Breast epithelium (tissue), 4 donors: ENCODE data around the gene GDA. TPM values are rescaled to one million over a fixed set of nuclear protein-coding genes. Genes with fewer than 3 reads are reported as not detected.

Source experiments
- DNase-seq, 2 donors: peaks; one replicate each; pipeline ENCODE4 v3.0.0-alpha.2; 2019; ENCODE audit warnings: low spot score in 2 of 2
- H3K27ac ChIP-seq, 2 donors: fragments of 200-600 bp; sonication (generic) in 1 of 2; one replicate each; pipeline ENCODE4 v1.5.1; 2016 to 2019; ENCODE audit warnings: mild to moderate bottlenecking in 1 of 2
- H3K27me3 ChIP-seq, 2 donors: fragments of 200-600 bp; sonication (generic) in 1 of 2; one replicate each; pipeline versions ENCODE4 v1.5.1 to v1.6.0; 2017 to 2019; ENCODE audit warnings: control low read depth in 1 of 2, mild to moderate bottlenecking in 1 of 2
- H3K36me3 ChIP-seq: fragments of 200-600 bp; one replicate; pipeline ENCODE4 v1.5.1; 2019
- H3K4me1 ChIP-seq, 2 donors: fragments of 200-600 bp; sonication (generic); one replicate each; pipeline ENCODE4 v1.5.1; 2016 to 2019; ENCODE audit warnings: control low read depth in 1 of 2
- H3K4me3 ChIP-seq, 3 donors: fragments of 200-600 bp; sonication (generic); 1 replicate in 2 of 3; 2 replicates in 1 of 3; pipeline ENCODE4 v1.5.1; 2016 to 2019; ENCODE audit warnings: mild to moderate bottlenecking in 3 of 3, moderate library complexity in 2 of 3
- H3K9me3 ChIP-seq, 2 donors: fragments of 200-600 bp; sonication (generic) in 1 of 2; one replicate each; pipeline ENCODE4 v1.5.1; 2016 to 2019; ENCODE audit warnings: control low read depth in 1 of 2
- CTCF ChIP-seq, 3 donors: fragments of 450-650 bp; IDR thresholded peaks; one replicate each; pipeline ENCODE4 v1.5.1; 2016 to 2017; ENCODE audit warnings: antibody characterized with exemption in 3 of 3, mild to moderate bottlenecking in 3 of 3, moderate library complexity in 3 of 3
- POLR2A ChIP-seq: fragments of 450-650 bp; IDR thresholded peaks from one replicate; pipeline ENCODE4 v1.6.1; 2016; ENCODE audit warnings: antibody characterized with exemption, mild to moderate bottlenecking, moderate library complexity
- POLR2AphosphoS5 ChIP-seq, 3 donors: sonication (generic); formaldehyde crosslinking; IDR thresholded peaks; one replicate each; pipeline ENCODE4 v1.6.1; 2017; ENCODE audit warnings: antibody characterized with exemption in 3 of 3
- intact Hi-C: fragments of 100-400 bp; cut with DNase I; formaldehyde crosslinking; loops from one replicate; pipeline ENCODE4 v1.15.1; 2023; ENCODE audit warnings: low total_unique reads
- total RNA-seq, 3 donors: library from RNA; depleted of rRNA; stranded (reverse); fragments of >200 nt; gene quantifications; one replicate each; pipeline ENCODE4 v1.1.0, GENCODE V29; 2016

Gene GDA
- total RNA-seq, 3 donors from 2014 or later = 1.3 to 3.0 TPM; not detected in 1

- Histone ChIP-seq H3K27me3 (no peaks in the 10 kb centered on the region), H3K27ac (no peak overlapping the region), H3K9me3 (no peaks in the 10 kb centered on the region), H3K4me3 (no peak overlapping the region), H3K4me1 (no peaks in the 10 kb centered on the region), H3K36me3 (no peaks in the 10 kb centered on the region)
- no peak for DNase-seq
- intact Hi-C loops = no loop called here
- TF ChIP-seq POLR2A (no peak), CTCF (IDR thresholded peaks at IDR 0.05) (no peak), POLR2AphosphoS5 (IDR thresholded peaks at IDR 0.05) (no peak)
Measured at GRCh38 chr9:72203205-72203803, 54.1 kb downstream of the GDA start.

- intact Hi-C loops = no loop called here
- no peak for TF ChIP-seq CTCF (IDR thresholded peaks at IDR 0.05)
- TF ChIP-seq POLR2AphosphoS5 (IDR thresholded peaks at IDR 0.05) = no peak
- TF ChIP-seq POLR2A = no peak
- Histone ChIP-seq H3K27me3 (no peaks in the 10 kb centered on the region), H3K9me3 (no peaks in the 10 kb centered on the region), H3K27ac (no peak overlapping the region), H3K4me1 (no peaks in the 10 kb centered on the region), H3K4me3 (no peak overlapping the region), H3K36me3 (no peaks in the 10 kb centered on the region)
- DNase-seq = no peak
Measured at GRCh38 chr9:72204062-72204461, 54.8 kb downstream of the GDA start.

GRCh38 chr9:72205513-72205912 lies 56.3 kb downstream of the GDA start:
- Histone ChIP-seq H3K27me3 (no peaks in the 10 kb centered on the region), H3K27ac (no peak overlapping the region), H3K36me3 (no peaks in the 10 kb centered on the region), H3K4me3 (no peak overlapping the region), H3K4me1 (no peaks in the 10 kb centered on the region), H3K9me3 (no peaks in the 10 kb centered on the region)
- TF ChIP-seq POLR2A = no peak
- DNase-seq = no peak
- intact Hi-C loops = no loop called here

GRCh38 chr9:72207278-72207677 lies 58.0 kb downstream of the GDA start:
- no peak overlapping the region for H3K4me3 ChIP-seq
- intact Hi-C loops = no loop called here
- no peaks in the 10 kb centered on the region for H3K9me3 ChIP-seq
- no peak overlapping the region for H3K27ac ChIP-seq
- TF ChIP-seq POLR2A = no peak
- TF ChIP-seq POLR2AphosphoS5 (IDR thresholded peaks at IDR 0.05) = no peak
- no peak for TF ChIP-seq CTCF (IDR thresholded peaks at IDR 0.05)
- no peak for DNase-seq
- no peaks in the 10 kb centered on the region for H3K36me3 ChIP-seq
- H3K4me1 ChIP-seq = no peaks in the 10 kb centered on the region
- no peaks in the 10 kb centered on the region for H3K27me3 ChIP-seq

- H3K27me3 ChIP-seq = no peaks in the 10 kb centered on the region
- H3K27ac ChIP-seq = no peak overlapping the region
- H3K4me1 ChIP-seq = no peaks in the 10 kb centered on the region
- no peak overlapping the region for H3K4me3 ChIP-seq
- TF ChIP-seq POLR2AphosphoS5 (IDR thresholded peaks at IDR 0.05) (no peak), POLR2A (no peak), CTCF (IDR thresholded peaks at IDR 0.05) (no peak)
- H3K36me3 ChIP-seq = no peaks in the 10 kb centered on the region
- intact Hi-C loops = no loop called here
- no peak for DNase-seq
- no peaks in the 10 kb centered on the region for H3K9me3 ChIP-seq
Measured at GRCh38 chr9:72210522-72210921, 61.3 kb downstream of the GDA start.

- intact Hi-C loops = no loop called here
- Histone ChIP-seq H3K9me3 (no peaks in the 10 kb centered on the region), H3K27ac (no peak overlapping the region), H3K4me1 (no peaks in the 10 kb centered on the region), H3K27me3 (no peaks in the 10 kb centered on the region), H3K4me3 (no peak overlapping the region), H3K36me3 (no peaks in the 10 kb centered on the region)
- no peak for DNase-seq
- TF ChIP-seq POLR2AphosphoS5 (IDR thresholded peaks at IDR 0.05) (no peak), POLR2A (no peak), CTCF (IDR thresholded peaks at IDR 0.05) (no peak)
Measured at GRCh38 chr9:72211047-72211446, 61.8 kb downstream of the GDA start.
